ENCODE data around the gene RPP21. TPM values are rescaled to one million over a fixed set of nuclear protein-coding genes. Genes with fewer than 3 reads are reported as not detected.

Gene RPP21
- total and polyA plus RNA-seq, 2 of the 8 experiments (the other 6 are each of a cell fraction or from before 2014, with no cell fraction given), result 63.0 to 219 TPM

DNA sequence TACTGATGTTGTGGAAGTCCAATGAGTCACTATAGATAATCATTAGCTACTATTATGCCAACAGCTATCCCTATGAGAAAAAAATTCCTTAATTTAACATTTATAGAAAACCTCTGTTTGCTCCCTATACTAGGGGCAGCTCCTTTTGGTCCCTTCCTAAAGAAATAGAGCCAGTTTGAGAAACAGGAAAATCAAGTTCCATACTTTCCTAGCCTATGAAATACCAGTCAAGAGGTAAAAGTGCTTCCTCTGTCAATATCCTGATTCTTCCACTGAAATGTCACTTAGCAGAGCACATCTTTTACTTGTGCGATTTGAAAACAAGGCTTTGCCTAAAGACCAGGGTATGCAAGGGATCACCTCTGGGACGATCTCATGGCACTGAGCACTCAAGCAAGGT is 32.7 kb upstream of the RPP21 start (continued):
- TF ChIP-seq, protein P1, sequence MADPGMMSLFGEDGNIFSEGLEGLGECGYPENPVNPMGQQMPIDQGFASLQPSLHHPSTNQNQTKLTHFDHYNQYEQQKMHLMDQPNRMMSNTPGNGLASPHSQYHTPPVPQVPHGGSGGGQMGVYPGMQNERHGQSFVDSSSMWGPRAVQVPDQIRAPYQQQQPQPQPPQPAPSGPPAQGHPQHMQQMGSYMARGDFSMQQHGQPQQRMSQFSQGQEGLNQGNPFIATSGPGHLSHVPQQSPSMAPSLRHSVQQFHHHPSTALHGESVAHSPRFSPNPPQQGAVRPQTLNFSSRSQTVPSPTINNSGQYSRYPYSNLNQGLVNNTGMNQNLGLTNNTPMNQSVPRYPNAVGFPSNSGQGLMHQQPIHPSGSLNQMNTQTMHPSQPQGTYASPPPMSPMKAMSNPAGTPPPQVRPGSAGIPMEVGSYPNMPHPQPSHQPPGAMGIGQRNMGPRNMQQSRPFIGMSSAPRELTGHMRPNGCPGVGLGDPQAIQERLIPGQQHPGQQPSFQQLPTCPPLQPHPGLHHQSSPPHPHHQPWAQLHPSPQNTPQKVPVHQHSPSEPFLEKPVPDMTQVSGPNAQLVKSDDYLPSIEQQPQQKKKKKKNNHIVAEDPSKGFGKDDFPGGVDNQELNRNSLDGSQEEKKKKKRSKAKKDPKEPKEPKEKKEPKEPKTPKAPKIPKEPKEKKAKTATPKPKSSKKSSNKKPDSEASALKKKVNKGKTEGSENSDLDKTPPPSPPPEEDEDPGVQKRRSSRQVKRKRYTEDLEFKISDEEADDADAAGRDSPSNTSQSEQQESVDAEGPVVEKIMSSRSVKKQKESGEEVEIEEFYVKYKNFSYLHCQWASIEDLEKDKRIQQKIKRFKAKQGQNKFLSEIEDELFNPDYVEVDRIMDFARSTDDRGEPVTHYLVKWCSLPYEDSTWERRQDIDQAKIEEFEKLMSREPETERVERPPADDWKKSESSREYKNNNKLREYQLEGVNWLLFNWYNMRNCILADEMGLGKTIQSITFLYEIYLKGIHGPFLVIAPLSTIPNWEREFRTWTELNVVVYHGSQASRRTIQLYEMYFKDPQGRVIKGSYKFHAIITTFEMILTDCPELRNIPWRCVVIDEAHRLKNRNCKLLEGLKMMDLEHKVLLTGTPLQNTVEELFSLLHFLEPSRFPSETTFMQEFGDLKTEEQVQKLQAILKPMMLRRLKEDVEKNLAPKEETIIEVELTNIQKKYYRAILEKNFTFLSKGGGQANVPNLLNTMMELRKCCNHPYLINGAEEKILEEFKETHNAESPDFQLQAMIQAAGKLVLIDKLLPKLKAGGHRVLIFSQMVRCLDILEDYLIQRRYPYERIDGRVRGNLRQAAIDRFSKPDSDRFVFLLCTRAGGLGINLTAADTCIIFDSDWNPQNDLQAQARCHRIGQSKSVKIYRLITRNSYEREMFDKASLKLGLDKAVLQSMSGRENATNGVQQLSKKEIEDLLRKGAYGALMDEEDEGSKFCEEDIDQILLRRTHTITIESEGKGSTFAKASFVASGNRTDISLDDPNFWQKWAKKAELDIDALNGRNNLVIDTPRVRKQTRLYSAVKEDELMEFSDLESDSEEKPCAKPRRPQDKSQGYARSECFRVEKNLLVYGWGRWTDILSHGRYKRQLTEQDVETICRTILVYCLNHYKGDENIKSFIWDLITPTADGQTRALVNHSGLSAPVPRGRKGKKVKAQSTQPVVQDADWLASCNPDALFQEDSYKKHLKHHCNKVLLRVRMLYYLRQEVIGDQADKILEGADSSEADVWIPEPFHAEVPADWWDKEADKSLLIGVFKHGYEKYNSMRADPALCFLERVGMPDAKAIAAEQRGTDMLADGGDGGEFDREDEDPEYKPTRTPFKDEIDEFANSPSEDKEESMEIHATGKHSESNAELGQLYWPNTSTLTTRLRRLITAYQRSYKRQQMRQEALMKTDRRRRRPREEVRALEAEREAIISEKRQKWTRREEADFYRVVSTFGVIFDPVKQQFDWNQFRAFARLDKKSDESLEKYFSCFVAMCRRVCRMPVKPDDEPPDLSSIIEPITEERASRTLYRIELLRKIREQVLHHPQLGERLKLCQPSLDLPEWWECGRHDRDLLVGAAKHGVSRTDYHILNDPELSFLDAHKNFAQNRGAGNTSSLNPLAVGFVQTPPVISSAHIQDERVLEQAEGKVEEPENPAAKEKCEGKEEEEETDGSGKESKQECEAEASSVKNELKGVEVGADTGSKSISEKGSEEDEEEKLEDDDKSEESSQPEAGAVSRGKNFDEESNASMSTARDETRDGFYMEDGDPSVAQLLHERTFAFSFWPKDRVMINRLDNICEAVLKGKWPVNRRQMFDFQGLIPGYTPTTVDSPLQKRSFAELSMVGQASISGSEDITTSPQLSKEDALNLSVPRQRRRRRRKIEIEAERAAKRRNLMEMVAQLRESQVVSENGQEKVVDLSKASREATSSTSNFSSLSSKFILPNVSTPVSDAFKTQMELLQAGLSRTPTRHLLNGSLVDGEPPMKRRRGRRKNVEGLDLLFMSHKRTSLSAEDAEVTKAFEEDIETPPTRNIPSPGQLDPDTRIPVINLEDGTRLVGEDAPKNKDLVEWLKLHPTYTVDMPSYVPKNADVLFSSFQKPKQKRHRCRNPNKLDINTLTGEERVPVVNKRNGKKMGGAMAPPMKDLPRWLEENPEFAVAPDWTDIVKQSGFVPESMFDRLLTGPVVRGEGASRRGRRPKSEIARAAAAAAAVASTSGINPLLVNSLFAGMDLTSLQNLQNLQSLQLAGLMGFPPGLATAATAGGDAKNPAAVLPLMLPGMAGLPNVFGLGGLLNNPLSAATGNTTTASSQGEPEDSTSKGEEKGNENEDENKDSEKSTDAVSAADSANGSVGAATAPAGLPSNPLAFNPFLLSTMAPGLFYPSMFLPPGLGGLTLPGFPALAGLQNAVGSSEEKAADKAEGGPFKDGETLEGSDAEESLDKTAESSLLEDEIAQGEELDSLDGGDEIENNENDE (IDR thresholded peaks at IDR 0.05; ENCODE audit: insufficient replicate concordance, low read length), result no peak
- no peak for TF ChIP-seq YY1 (IDR thresholded peaks at IDR 0.05; ENCODE audit: low read depth, low read length)

Measured in H1 (cell line).